ENCODE results near the gene VWA7. TPM values are rescaled to one million over a fixed set of nuclear protein-coding genes. Genes with fewer than 3 reads are reported as not detected.

Gene VWA7
- polyA plus RNA-seq, 4 donors, result 7.1 to 10.4 (median 8.7) TPM

DNA sequence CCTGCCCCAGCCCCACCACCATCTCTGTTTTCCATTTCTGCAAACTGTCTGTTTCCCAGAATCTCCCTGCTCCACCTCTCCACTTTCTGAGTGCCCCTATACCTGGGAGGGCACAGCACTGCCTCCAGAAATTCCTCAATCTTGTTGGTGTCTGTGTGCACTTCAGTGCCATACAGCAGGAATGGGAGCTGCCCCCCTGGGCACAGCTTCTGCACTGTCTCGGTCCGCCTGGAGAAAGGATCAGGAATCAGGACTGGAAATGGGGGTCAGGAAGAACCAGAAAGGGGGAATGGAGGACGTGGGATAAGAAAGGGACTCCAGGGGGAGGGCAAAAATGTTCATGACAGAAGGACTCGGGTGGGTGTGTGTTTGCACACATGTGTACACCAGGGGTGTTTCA, 43.4 kb downstream of the VWA7 start:
- no peak for DNase-seq (ENCODE audit: low read depth in 4 of 4, low spot score in 3 of 4)

DNA sequence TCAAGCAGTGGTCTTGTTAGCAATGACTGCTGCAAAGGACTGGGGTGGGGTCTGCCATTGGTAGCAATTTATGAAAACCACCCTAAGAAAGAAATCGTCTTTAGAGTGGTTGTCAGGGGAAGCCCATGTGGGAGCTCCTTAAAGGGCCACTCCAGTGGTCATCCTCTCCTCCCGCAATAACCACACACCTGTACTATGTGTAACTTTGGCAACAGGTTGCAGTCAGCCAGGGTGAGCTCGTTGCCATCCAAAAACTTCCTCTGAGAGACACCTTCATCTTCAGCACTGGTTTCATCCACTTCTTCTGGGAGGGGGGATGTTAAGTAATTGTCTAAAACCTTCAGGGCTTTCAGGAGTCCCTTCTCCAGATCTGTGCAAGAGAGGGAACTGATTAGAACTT, 45.1 kb downstream of the VWA7 start:
- DNase-seq (ENCODE audit: low read depth in 4 of 4, low spot score in 3 of 4), result no peak

DNA sequence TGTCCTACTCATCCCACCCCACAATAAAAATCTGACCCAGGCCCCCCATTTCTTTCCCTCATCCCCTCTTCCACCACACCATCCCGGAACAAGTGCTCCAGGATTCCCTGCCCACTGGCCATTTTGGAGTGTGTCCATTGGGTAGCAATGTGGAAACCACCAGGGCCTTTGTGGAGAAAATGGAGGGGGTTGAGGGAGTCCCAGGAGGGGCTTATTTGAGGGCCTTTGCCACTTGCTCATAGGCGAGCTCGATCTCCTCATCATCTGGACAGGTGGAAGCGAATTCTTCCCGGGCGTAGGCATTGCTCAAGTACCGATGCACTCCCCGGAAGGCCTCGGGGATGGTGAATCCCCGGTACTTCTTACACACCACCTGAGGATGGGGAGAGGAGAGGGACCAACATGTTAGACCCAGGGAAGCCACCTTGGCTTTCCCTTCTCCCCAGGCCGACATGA, 46.5 kb downstream of the VWA7 start:
- DNase-seq (ENCODE audit: low read depth in 4 of 4, low spot score in 3 of 4), result no peak

DNA sequence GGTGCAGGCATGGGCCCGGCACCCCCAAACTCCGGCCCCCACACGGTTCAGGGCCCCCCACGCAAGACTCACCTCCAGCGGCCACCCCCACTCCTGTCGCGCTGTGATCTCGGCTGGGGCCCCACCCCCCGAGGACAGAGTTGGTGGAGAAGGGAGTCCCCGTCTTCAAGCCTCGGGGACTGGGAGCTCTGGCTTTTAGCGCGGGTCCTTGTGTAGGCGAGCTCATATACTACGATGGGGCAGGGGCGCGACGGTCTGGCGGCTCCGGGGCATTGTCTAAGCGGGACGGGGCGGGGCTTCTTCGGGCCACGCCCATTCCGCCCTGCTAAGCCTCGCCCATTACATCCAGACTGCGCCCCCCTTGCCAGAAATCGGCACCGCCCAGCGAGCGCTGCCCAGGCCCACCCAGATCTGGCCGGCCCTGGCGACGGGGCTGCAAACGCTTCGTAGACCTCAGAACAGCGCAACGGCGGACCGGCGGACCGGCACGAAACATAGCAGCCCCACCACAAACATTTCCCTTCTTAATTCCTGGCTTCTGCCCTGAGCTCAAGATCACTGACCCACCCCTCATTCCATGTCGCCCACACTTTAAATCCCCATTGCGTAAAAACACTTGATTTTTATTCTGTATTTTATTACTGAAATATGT, 47.0 kb downstream of the VWA7 start:
- peak in 3 of 4 donors; percentile 85 to 88 (median 87) for DNase-seq (ENCODE audit: low read depth in 4 of 4, low spot score in 3 of 4)

DNA sequence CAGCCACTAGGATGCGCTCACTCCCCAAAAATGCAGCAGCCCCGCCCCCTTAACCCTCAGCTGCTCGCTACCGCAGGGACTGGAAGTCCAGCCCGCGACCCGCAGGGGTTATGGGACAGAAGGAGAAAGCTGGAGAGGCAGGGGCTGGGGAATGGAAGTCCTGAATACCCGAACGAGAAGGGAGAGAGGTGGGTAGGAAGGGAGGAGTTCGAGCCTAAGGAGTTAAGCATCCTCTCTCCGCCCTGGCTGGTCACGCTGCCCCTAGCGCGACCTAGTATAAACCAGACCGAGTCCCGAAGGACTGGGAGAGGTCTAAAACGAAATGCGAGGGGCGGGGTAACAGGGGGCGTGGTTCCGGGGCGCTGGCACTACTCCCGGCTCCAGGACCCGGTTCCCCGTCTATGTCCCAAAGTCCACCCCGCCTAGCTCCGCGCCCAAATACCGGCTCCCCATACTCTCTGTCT, 47.6 kb downstream of the VWA7 start:
- DNase-seq (ENCODE audit: low read depth in 4 of 4, low spot score in 3 of 4), result peak in 3 of 4 donors; percentile 87 to 91 (median 89)

DNA sequence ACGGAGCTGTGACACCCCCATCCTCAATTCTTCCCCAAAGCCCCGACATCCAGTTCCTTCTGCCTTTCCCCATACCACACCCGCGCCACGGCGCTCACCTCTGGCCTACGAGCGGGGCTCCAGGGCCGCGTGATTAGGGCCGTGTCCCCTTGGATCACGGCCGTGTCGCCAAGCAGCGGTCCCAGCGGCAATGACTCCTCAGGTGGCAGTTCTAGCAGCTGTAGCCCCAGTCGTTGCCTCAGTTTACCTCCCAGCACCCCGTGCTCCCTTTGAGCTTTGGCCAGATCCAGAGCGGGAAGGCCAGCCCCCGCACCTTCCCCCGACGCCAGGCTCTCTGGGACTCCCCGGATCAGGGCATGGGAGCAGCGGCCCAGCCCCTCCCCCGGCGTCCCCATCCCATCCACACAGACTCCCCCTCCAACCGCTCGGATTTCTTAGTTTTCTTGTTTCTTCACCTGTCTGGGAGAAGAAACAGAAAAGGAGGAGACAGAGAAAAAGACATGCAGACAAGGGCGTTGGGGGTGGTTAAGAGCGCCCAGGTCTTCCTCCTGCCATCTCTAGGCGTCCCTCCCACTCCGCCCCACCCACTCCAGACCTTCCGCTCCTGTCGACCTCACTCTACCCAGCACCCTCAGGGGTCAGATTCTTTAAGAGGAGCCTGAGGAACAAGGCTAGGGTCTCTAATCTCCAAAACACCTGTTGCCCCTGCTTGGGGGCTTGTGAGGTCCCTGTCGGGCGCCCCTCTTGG, 48.2 kb downstream of the VWA7 start, which contains the start of gene DDAH2:
Gene DDAH2 (minus strand): TSS at position 533 of the 748 bp plus-strand sequence. CDS start 138 bp downstream, at position 395.
- DNase-seq (ENCODE audit: low read depth in 4 of 4, low spot score in 3 of 4), result no peak

DNA sequence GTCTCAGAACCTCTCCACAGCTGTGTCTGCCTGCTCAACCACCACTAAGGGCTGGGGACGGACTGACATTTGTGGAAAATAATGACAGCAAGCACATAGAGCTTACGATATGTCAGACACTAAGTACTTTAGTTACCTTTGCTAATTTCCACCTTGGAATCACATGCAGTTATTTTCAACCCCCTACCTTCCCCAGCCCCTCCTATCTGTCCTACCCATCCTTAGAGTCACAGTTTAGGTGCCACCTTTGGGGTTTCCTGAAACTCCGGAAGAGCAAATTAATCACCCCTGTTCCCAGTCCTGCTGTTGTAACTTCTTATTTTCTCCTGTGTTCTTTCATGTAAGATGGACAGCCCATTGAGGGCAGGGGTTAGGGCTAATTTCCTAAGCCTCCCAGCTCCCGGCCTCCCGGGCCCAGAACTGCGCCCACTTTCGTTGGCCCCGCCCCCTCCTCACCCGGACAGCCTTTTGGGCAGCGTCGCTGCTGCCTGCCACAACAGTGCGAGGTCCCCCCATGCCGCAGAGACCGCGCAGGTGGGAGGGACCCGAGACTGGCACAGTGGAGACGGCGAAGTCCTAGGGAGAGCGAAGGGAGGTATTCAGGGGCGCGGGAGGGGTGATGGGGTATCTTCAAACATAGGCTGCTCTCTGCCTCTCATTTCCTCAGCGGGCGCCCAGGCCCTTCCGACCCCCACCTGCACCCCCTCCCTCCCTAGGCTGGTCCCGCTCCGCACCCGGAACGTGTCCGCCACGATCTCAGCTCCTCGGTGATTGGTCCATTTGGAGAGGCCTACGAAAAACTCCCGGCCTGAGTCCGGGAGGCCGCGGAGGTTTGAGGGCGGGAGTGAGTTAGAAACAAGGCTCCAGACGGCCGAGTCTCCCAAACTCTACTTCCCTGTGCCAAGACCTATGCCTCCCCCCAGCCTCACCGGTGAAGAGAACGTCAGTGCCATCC, 49.1 kb downstream of the VWA7 start:
- no peak for DNase-seq (ENCODE audit: low read depth in 4 of 4, low spot score in 3 of 4)

DNA sequence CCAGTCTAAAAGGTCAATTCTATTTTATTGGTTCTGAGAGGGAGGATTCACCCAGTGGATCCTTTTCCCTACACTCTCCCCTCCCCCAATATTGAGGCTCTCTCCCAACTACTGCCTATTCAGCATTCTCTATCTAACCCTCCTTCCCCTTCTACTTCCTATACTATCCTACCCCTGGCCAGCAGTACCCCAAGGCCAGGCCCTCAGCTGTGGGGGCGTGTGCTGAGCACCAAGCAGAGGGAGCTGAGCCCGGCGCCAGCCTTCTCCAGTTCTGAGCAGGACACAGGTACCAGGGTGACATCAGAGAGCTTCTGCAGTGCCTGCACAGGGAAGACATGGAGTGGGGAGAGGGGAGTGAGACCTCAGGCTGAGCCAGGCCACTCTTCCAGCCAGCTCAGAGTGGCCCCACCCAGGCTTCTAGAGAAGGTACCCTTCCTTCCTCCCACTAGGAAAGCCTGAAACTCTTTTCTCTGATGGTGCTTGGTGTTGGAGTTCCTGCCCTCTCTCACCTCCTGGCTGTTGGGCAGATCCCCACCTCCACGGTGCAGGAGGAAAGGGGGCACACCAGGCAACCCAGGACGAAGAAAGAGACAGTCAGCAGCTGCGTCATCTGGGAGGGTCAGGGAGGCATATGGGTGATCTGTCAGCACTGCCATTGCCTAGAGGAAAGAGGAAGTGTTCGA, 50.0 kb downstream of the VWA7 start:
- DNase-seq (ENCODE audit: low read depth in 4 of 4, low spot score in 3 of 4), result no peak

DNA sequence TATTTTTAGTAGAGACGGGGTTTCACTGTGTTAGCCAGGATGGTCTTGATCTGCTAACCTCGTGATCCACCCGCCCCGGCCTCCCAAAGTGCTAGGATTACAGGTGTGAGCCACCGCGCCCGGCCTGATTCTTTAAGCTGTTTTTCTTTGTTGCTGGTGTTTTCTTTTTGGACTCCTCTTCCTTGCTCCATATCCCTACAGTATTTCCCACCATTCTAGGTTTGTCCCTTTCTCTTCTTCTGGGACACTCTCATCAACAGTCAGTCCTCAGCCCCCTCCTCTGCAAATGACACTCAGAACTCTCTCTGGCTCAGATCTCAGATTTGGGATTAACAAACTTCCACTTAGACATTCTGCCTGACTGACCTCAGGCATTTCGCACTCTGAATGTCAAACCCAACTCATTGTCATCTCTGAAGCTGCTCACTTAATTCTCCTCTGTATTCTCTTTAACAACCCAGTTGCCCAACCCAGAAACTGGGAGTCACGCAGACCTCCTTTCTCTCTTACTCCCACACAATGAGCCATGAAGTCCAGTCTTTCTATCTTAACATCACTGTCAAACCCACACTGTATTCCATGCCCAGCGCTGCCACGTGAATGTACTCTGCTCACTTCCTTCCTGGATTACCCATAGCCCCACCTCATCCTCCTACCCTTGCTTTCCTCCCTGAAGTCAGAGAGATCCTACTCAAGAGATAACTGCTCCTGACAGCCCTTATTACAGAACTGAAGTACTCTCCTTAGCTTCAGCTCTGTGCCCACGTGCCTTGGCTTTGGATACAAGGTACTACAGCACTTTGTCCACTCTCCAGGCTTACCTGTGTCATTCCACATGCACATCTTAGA, 51.4 kb downstream of the VWA7 start:
- no peak for DNase-seq (ENCODE audit: low read depth in 4 of 4, low spot score in 3 of 4)

DNA sequence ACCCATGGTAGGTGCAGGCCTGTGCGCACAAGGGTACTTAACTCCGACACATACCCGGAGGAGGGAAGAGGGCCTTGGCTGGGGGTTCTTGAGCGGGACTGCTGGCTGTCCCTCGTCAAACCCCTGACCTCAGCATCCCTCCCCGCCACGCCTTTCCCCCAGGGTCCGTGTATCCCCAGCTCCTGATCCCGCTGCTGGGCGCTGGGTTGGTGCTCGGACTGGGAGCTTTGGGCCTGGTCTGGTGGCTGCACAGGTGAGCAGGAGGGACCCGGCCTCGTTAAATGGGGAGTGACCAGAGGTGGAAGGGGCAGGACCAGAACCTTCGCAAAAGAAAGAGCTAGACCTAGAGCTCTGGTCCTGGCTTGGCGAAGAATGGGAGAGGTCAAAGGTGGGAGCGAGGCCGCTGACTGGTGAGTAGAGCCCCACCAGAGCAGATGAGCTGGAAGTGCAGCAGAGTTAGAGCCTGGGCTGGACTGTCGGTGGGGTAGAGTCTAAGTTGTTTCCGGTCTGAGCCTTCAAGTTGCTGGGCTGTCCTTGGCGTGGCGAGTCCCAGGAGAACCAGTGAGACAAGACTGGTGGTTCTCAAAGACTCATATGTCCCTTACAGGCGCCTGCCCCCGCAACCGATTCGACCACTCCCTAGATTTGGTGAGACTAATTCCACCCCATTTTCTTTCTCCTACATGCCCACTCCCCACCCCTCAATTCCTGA, 53.0 kb downstream of the VWA7 start:
- DNase-seq (ENCODE audit: low read depth in 4 of 4, low spot score in 3 of 4), result no peak

DNA sequence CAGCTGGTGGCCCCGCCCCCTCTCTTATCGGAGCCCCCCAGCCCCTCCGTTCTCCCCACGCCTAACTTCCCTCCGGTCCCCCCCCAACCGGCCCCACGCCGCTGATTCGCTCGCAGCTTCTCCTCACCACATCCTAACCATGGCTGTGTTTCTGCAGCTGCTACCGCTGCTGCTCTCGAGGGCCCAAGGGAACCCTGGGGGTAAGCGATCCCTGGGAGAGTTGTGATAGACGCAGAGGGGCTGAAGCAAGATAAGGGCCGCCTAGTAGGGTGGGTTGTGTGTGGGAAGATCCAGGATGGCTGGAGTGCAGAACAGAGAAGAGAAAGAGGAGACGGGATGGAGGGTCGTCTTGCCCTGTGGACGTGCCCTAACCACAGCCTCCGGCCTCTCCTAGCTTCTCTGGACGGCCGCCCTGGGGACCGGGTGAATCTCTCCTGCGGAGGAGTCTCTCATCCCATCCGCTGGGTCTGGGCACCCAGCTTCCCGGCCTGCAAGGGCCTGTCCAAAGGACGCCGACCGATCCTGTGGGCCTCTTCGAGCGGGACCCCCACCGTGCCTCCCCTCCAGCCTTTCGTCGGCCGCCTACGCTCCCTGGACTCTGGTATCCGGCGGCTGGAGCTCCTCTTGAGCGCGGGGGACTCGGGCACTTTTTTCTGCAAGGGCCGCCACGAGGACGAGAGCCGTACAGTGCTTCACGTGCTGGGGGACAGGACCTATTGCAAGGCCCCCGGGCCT, 53.7 kb downstream of the VWA7 start, which contains the start of gene MPIG6B:
Gene MPIG6B (plus strand): TSS at position 129 of the 735 bp plus-strand sequence. CDS start 11 bp downstream, at position 140.
- no peak for DNase-seq (ENCODE audit: low read depth in 4 of 4, low spot score in 3 of 4)

DNA sequence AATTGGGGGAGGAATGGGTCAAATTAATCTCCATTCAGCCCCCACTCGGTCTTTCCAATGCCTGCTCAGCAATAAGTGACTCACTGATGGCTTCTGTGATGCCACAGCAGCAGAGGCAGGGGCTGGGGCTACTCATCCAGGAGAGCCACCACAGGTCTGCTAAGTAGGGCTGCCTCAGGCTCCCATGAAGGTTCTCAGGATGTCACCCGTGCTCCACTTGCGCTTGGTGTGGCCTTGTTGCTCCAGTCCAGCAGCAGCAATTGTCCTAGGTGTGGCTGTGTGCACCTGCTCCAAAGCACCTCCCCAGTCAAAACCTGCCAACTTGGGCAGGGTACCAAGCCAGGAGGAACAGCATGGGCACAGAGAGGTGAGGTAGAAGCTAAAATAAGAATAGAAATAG, 55.0 kb downstream of the VWA7 start:
- DNase-seq (ENCODE audit: low read depth in 4 of 4, low spot score in 3 of 4), result no peak

DNA sequence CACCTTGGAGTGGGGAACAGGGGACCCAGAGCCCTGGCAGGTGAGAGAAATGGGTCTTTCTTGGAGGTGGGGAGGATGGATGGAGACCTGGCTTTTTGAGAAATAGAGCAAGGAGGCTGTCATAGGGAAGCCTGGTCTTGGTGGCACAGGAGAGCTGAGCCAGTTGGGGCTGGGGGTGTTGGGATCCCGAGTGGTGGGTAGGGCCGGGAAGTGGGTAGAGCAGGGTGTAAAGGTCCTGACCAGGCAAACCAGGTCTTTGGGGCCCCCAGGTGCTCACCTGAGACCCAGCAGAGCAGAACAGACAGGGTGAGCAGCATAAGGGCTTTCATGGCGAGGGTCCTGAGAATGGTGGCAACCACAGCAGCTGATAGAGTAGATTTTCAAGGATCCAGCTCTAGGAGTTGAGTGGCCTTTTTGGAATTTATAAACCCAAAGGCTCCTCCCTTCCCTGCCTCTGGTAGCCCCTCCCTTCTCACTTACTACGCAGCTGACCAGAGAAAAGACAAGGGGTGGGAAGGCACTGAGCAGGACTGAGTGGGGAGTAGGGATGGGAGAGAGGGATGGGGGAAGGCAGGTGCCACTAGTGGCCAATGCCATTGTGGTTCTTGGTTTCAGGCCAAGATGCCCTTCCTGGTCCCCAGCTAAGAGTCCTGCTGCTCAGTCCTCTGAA, 55.6 kb downstream of the VWA7 start, which contains the start of gene LY6G6C:
Gene LY6G6C (minus strand): TSS at position 396 of the 670 bp plus-strand sequence. CDS start 67 bp downstream, at position 329.
- no peak for DNase-seq (ENCODE audit: low read depth in 4 of 4, low spot score in 3 of 4)

DNA sequence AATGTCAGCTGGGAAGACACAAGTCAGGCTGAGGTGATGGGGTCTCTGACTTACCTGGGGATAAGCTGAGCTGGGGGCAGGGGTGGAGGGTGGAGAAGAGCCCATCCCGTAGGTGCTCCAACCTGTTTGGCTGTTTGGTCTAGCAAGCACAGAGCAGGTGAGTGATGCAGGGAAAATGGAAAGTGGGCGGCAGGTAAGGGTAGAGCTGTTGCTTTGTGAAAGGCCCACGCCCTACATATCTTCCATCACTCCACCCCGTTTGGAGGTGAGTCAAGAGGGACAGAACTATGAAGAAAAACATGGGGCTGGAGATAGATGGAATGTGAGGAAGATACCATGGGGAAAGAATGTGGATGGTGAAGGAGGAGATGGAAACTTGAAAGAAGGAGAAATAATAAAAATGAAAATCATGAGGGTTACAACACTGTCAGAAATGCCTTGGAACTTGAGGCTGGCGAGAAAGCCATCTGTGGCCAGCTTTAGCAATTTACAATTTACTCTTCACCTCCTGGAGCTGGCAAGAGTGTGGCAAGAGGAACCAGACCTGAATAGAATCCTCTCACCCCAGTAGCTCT, 56.8 kb downstream of the VWA7 start:
- DNase-seq (ENCODE audit: low read depth in 4 of 4, low spot score in 3 of 4), result no peak

DNA sequence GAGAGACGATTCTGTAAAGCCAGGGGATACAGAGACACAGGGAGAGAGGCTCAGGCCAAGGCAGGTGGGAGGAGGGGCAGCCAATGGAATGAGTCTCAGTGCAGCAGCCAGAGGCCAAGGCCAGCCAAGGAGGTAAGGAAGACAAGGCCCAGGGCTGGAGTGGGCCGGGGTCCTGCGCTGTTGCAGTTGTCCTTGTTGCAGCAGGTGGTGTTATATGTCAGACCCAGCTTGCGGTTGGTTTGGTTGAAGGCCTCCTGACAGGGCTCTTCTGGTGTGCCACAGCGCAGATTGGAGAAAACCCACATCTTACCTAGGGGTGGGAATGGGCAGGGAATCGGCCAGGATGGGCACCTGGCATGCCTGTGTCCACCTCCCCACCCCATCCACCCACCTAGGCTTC, 58.1 kb downstream of the VWA7 start:
- no peak for DNase-seq (ENCODE audit: low read depth in 4 of 4, low spot score in 3 of 4)

DNA sequence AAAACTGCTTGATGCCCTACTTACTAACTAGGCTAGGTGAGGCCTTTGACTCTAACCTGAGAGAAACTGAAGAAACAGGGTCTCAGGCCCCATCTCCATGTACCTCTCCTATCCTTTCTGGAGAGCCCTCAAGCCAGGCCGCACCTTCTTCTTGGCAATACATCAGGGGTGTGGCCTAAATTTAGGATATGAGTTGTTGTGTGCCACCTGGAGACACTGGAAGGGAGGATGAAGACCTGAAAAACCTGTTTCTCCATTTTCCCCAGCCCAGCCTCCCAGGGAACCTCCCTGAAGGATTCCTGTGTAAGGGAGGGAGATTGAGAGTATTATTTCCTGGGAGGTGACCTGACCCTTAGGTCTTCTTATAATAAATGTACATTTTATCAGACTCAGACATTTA, 58.9 kb downstream of the VWA7 start:
- DNase-seq (ENCODE audit: low read depth in 4 of 4, low spot score in 3 of 4), result no peak
